NCI-H128 (cell line): ENCODE data around the gene MAB21L4.
"Not testable (repeated sequence)": the region's sequence is repeated elsewhere in the genome, so short reads cannot be mapped to it uniquely, and the experiment has no call there.

ENCODE experiments used
- DNase-seq: peaks from one replicate; lab custom pipeline; 2025; ENCODE audit not compliant: unreplicated experiment; lab: John Stamatoyannopoulos, UW

MAB21L4 gene

DNA sequence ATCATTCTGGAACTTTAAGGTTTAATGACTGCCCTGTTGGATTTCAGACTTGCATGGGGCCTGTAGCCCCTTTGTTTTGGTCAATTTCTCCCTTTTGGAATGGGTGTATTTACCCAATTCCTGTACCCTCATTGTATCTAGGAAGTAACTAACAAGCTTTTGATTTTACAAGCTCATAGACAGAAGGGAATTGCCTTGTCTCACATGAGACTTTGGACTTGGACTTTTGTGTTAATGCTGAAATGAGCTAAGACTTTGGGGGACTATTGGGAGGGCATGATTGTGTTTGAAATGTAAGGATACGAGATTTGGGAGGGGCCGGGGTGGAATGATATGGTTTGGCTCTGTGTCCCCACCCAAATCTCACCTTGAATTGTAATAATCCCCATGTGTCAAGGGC, 49.6 kb downstream of the MAB21L4 start:
- not testable (repeated sequence) for DNase-seq

- DNase-seq = no peak
Measured at GRCh38 chr2:240840435-240841060, 55.4 kb downstream of the MAB21L4 start.

DNA sequence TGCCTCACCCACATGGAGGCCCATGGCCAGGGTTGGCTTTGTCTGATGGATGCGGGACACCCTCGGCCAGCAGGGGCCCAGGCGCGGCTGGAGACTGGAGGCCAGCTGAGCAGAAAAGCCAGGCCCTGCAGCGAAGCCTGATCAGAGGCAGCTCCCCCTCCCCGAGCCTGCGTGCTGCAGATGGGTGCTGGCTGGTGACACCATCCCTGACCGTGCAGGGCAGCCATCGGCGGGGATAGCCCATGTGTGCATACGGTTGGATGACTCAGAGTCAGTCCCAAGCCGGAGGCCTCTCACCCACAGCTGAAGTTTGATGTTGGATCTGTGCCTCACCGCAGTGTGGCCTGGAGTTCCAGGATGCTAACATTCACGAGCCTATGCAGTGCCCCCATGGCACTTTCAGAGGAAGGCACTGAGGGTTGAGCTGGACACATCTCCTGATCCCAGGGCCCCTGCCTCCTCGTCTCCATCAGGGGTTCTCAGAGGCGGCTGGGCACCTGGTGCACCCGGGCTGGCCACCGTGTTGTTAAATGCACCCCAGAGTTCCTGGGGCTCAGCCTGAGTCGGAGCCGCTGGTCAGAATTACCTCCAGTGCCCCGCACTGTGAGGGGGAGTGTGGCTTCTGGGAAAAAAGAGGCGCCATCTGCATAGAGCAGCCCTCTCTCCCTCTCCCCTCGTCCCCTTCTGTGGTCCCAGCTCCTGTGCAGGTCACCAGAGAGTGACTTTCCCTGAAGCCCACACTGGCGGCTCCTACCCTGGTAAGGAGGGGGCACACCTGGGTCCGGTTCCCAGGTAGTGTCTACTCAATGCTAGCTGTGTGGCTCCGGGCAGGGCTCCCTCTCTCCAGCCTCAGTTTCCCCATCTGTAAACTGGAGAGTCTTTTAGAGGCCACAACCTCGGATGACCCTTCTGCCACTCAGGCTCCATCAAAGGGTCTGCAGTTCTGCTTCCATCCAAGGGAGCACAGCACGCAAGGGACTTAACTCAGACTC, 56.5 kb downstream of the MAB21L4 start:
- no peak for DNase-seq

GRCh38 chr2:240837621-240838020, 58.3 kb downstream of the MAB21L4 start:
- DNase-seq = no peak

- DNase-seq = no peak
Measured at GRCh38 chr2:240836781-240837467, 59.0 kb downstream of the MAB21L4 start.
